ENCODE results near the gene ELOVL1.

ELOVL1 gene

GRCh38 chr1:43354936-43355335 lies 12.9 kb downstream of the ELOVL1 start:
- H3K27me3 ChIP-seq (ENCODE audit: control insufficient read depth in 1 of 2, insufficient read depth in 2 of 2, low read length in 2 of 2) = no peaks in the 10 kb centered on the region
- no peaks in the 10 kb centered on the region for H3K9me3 ChIP-seq (ENCODE audit: control insufficient read depth in 2 of 2, low read length in 2 of 2)
- no peaks in the 10 kb centered on the region for H3K36me3 ChIP-seq (ENCODE audit: control insufficient read depth in 2 of 2, insufficient read depth in 2 of 2, low read length in 2 of 2)
- no peak overlapping the region for H3K9ac ChIP-seq (ENCODE audit: low read length in 2 of 2)
- peaks cover 14% of the 10 kb centered on the region for H3K4me1 ChIP-seq (ENCODE audit: control insufficient read depth, insufficient read depth, low read length)
- no peak overlapping the region for H3K4me3 ChIP-seq (ENCODE audit: low read length in 2 of 2)
- no peak overlapping the region for H3K27ac ChIP-seq (ENCODE audit: low read length)

GRCh38 chr1:43354471-43354870 lies 13.3 kb downstream of the ELOVL1 start:
- H3K9me3 ChIP-seq (ENCODE audit: control insufficient read depth in 2 of 2, low read length in 2 of 2) = no peaks in the 10 kb centered on the region
- H3K9ac ChIP-seq (ENCODE audit: low read length in 2 of 2) = no peak overlapping the region
- H3K4me1 ChIP-seq (ENCODE audit: control insufficient read depth, insufficient read depth, low read length) = peaks cover 19% of the 10 kb centered on the region
- H3K36me3 ChIP-seq (ENCODE audit: control insufficient read depth in 2 of 2, insufficient read depth in 2 of 2, low read length in 2 of 2) = no peaks in the 10 kb centered on the region
- no peaks in the 10 kb centered on the region for H3K27me3 ChIP-seq (ENCODE audit: control insufficient read depth in 1 of 2, insufficient read depth in 2 of 2, low read length in 2 of 2)
- H3K27ac ChIP-seq (ENCODE audit: low read length) = no peak overlapping the region
- H3K4me3 ChIP-seq (ENCODE audit: low read length in 2 of 2) = no peak overlapping the region

GRCh38 chr1:43352881-43353280 lies 14.9 kb downstream of the ELOVL1 start:
- no peak overlapping the region for H3K4me3 ChIP-seq (ENCODE audit: low read length in 2 of 2)
- no peaks in the 10 kb centered on the region for H3K27me3 ChIP-seq (ENCODE audit: control insufficient read depth in 1 of 2, insufficient read depth in 2 of 2, low read length in 2 of 2)
- H3K9ac ChIP-seq (ENCODE audit: low read length in 2 of 2) = no peak overlapping the region
- no peaks in the 10 kb centered on the region for H3K9me3 ChIP-seq (ENCODE audit: control insufficient read depth in 2 of 2, low read length in 2 of 2)
- H3K27ac ChIP-seq (ENCODE audit: low read length) = no peak overlapping the region
- H3K4me1 ChIP-seq (ENCODE audit: control insufficient read depth, insufficient read depth, low read length) = peaks cover 22% of the 10 kb centered on the region
- H3K36me3 ChIP-seq (ENCODE audit: control insufficient read depth in 2 of 2, insufficient read depth in 2 of 2, low read length in 2 of 2) = no peaks in the 10 kb centered on the region

- no peaks in the 10 kb centered on the region for H3K27me3 ChIP-seq (ENCODE audit: control insufficient read depth in 1 of 2, insufficient read depth in 2 of 2, low read length in 2 of 2)
- no peak overlapping the region for H3K27ac ChIP-seq (ENCODE audit: low read length)
- H3K9me3 ChIP-seq (ENCODE audit: control insufficient read depth in 2 of 2, low read length in 2 of 2) = no peaks in the 10 kb centered on the region
- H3K4me1 ChIP-seq (ENCODE audit: control insufficient read depth, insufficient read depth, low read length) = peaks cover 20% of the 10 kb centered on the region
- H3K36me3 ChIP-seq (ENCODE audit: control insufficient read depth in 2 of 2, insufficient read depth in 2 of 2, low read length in 2 of 2) = no peaks in the 10 kb centered on the region
- no peak overlapping the region for H3K4me3 ChIP-seq (ENCODE audit: low read length in 2 of 2)
- H3K9ac ChIP-seq (ENCODE audit: low read length in 2 of 2) = no peak overlapping the region
Observed at GRCh38 chr1:43352351-43352705, 15.5 kb downstream of the ELOVL1 start.

GRCh38 chr1:43351421-43352350 lies 16.1 kb downstream of the ELOVL1 start:
- H3K9me3 ChIP-seq (ENCODE audit: control insufficient read depth in 2 of 2, low read length in 2 of 2) = no peaks in the 10 kb centered on the region
- H3K4me3 ChIP-seq (ENCODE audit: low read length in 2 of 2) = no peak overlapping the region
- no peak overlapping the region for H3K27ac ChIP-seq (ENCODE audit: low read length)
- H3K27me3 ChIP-seq (ENCODE audit: control insufficient read depth in 1 of 2, insufficient read depth in 2 of 2, low read length in 2 of 2) = no peaks in the 10 kb centered on the region
- H3K36me3 ChIP-seq (ENCODE audit: control insufficient read depth in 2 of 2, insufficient read depth in 2 of 2, low read length in 2 of 2) = no peaks in the 10 kb centered on the region
- no peak overlapping the region for H3K9ac ChIP-seq (ENCODE audit: low read length in 2 of 2)
- H3K4me1 ChIP-seq (ENCODE audit: control insufficient read depth, insufficient read depth, low read length) = peaks cover 20% of the 10 kb centered on the region

GRCh38 chr1:43350976-43351375 lies 16.8 kb downstream of the ELOVL1 start:
- no peak overlapping the region for H3K9ac ChIP-seq (ENCODE audit: low read length in 2 of 2)
- H3K27me3 ChIP-seq (ENCODE audit: control insufficient read depth in 1 of 2, insufficient read depth in 2 of 2, low read length in 2 of 2) = no peaks in the 10 kb centered on the region
- no peak overlapping the region for H3K4me3 ChIP-seq (ENCODE audit: low read length in 2 of 2)
- peaks cover 20% of the 10 kb centered on the region for H3K4me1 ChIP-seq (ENCODE audit: control insufficient read depth, insufficient read depth, low read length)
- no peak overlapping the region for H3K27ac ChIP-seq (ENCODE audit: low read length)
- no peaks in the 10 kb centered on the region for H3K9me3 ChIP-seq (ENCODE audit: control insufficient read depth in 2 of 2, low read length in 2 of 2)
- no peaks in the 10 kb centered on the region for H3K36me3 ChIP-seq (ENCODE audit: control insufficient read depth in 2 of 2, insufficient read depth in 2 of 2, low read length in 2 of 2)

GRCh38 chr1:43349594-43350306 lies 18.1 kb downstream of the ELOVL1 start:
- H3K9ac ChIP-seq (ENCODE audit: low read length in 2 of 2) = peak overlapping the region; percentile 76 to 86
- peak overlapping the region; percentile 82 for H3K27ac ChIP-seq (ENCODE audit: low read length)
- H3K9me3 ChIP-seq (ENCODE audit: control insufficient read depth in 2 of 2, low read length in 2 of 2) = no peaks in the 10 kb centered on the region
- H3K27me3 ChIP-seq (ENCODE audit: control insufficient read depth in 1 of 2, insufficient read depth in 2 of 2, low read length in 2 of 2) = no peaks in the 10 kb centered on the region
- H3K36me3 ChIP-seq (ENCODE audit: control insufficient read depth in 2 of 2, insufficient read depth in 2 of 2, low read length in 2 of 2) = no peaks in the 10 kb centered on the region
- H3K4me3 ChIP-seq (ENCODE audit: low read length in 2 of 2) = peak overlapping the region; percentile 73 to 79
- H3K4me1 ChIP-seq (ENCODE audit: control insufficient read depth, insufficient read depth, low read length) = peaks cover 20% of the 10 kb centered on the region

- Histone ChIP-seq H3K27me3 (ENCODE audit: control insufficient read depth in 1 of 2, insufficient read depth in 2 of 2, low read length in 2 of 2) (no peaks in the 10 kb centered on the region), H3K4me1 (ENCODE audit: control insufficient read depth, insufficient read depth, low read length) (peaks cover 20% of the 10 kb centered on the region), H3K4me3 (ENCODE audit: low read length in 2 of 2) (peak overlapping the region; percentile 73 to 79), H3K36me3 (ENCODE audit: control insufficient read depth in 2 of 2, insufficient read depth in 2 of 2, low read length in 2 of 2) (no peaks in the 10 kb centered on the region), H3K9ac (ENCODE audit: low read length in 2 of 2) (peak overlapping the region; percentile 76 to 86), H3K27ac (ENCODE audit: low read length) (peak overlapping the region; percentile 82), H3K9me3 (ENCODE audit: control insufficient read depth in 2 of 2, low read length in 2 of 2) (no peaks in the 10 kb centered on the region)
Observed at GRCh38 chr1:43348809-43349593, 18.8 kb downstream of the ELOVL1 start.

GRCh38 chr1:43348343-43348808 lies 19.4 kb downstream of the ELOVL1 start:
- peak overlapping the region; percentile 82 for H3K27ac ChIP-seq (ENCODE audit: low read length)
- no peaks in the 10 kb centered on the region for H3K27me3 ChIP-seq (ENCODE audit: control insufficient read depth in 1 of 2, insufficient read depth in 2 of 2, low read length in 2 of 2)
- H3K9me3 ChIP-seq (ENCODE audit: control insufficient read depth in 2 of 2, low read length in 2 of 2) = no peaks in the 10 kb centered on the region
- H3K9ac ChIP-seq (ENCODE audit: low read length in 2 of 2) = peak overlapping the region; percentile 76 to 86
- H3K4me1 ChIP-seq (ENCODE audit: control insufficient read depth, insufficient read depth, low read length) = peaks cover 20% of the 10 kb centered on the region
- no peaks in the 10 kb centered on the region for H3K36me3 ChIP-seq (ENCODE audit: control insufficient read depth in 2 of 2, insufficient read depth in 2 of 2, low read length in 2 of 2)
- peak overlapping the region; percentile 73 to 79 for H3K4me3 ChIP-seq (ENCODE audit: low read length in 2 of 2)

- peaks cover 20% of the 10 kb centered on the region for H3K4me1 ChIP-seq (ENCODE audit: control insufficient read depth, insufficient read depth, low read length)
- H3K9ac ChIP-seq (ENCODE audit: low read length in 2 of 2) = no peak overlapping the region
- no peaks in the 10 kb centered on the region for H3K27me3 ChIP-seq (ENCODE audit: control insufficient read depth in 1 of 2, insufficient read depth in 2 of 2, low read length in 2 of 2)
- H3K4me3 ChIP-seq (ENCODE audit: low read length in 2 of 2) = no peak overlapping the region
- H3K27ac ChIP-seq (ENCODE audit: low read length) = no peak overlapping the region
- H3K9me3 ChIP-seq (ENCODE audit: control insufficient read depth in 2 of 2, low read length in 2 of 2) = no peaks in the 10 kb centered on the region
- no peaks in the 10 kb centered on the region for H3K36me3 ChIP-seq (ENCODE audit: control insufficient read depth in 2 of 2, insufficient read depth in 2 of 2, low read length in 2 of 2)
Observed at GRCh38 chr1:43346636-43347035, 21.2 kb downstream of the ELOVL1 start.
